ENCODE results near the gene C1orf56. TPM values are rescaled to one million over a fixed set of nuclear protein-coding genes. Genes with fewer than 3 reads are reported as not detected.

Gene C1orf56
- total RNA-seq, 1 experiment from 2014 or later = 4.8 TPM

- peaks cover 21% of the 10 kb centered on the region for H3K4me1 Mint-ChIP-seq (ENCODE audit: low read depth, unreplicated experiment)
- peak overlapping the region; percentile 71 for H3K4me3 ChIP-seq (ENCODE audit: low read depth, low read length)
- CTCF ChIA-PET = no interaction called here
- H3K27me3 ChIP-seq (replicated peaks; ENCODE audit: control insufficient read depth, insufficient read depth, low read length) = no peaks in the 10 kb centered on the region
- peaks cover 44% of the 10 kb centered on the region for H3K4me1 ChIP-seq
- no TSS peak for BruUV-seq (replicated peaks)
- POLR2A ChIA-PET = no interaction called here
- intact Hi-C loops (cut with micrococcal nuclease; ENCODE audit: unreplicated experiment) = loop anchor here (5.0 to 10.0 kb wide), 2 partner anchors 81 to 443 kb away; partner anchors contain the start of gene SETDB1
- no peaks in the 10 kb centered on the region for H3K27me3 Mint-ChIP-seq (ENCODE audit: insufficient read depth, unreplicated experiment)
- no peak for DNase-seq
- H3K27ac Mint-ChIP-seq (ENCODE audit: unreplicated experiment) = peak overlapping the region; percentile 99
- no peaks in the 10 kb centered on the region for H3K36me3 ChIP-seq (ENCODE audit: control insufficient read depth, insufficient read depth, low read length)
- H3K9me3 Mint-ChIP-seq (ENCODE audit: unreplicated experiment) = no peaks in the 10 kb centered on the region
- peaks cover 18% of the 10 kb centered on the region for H3K36me3 Mint-ChIP-seq (ENCODE audit: insufficient read depth, unreplicated experiment)
- TF ChIP-seq, protein P1, sequence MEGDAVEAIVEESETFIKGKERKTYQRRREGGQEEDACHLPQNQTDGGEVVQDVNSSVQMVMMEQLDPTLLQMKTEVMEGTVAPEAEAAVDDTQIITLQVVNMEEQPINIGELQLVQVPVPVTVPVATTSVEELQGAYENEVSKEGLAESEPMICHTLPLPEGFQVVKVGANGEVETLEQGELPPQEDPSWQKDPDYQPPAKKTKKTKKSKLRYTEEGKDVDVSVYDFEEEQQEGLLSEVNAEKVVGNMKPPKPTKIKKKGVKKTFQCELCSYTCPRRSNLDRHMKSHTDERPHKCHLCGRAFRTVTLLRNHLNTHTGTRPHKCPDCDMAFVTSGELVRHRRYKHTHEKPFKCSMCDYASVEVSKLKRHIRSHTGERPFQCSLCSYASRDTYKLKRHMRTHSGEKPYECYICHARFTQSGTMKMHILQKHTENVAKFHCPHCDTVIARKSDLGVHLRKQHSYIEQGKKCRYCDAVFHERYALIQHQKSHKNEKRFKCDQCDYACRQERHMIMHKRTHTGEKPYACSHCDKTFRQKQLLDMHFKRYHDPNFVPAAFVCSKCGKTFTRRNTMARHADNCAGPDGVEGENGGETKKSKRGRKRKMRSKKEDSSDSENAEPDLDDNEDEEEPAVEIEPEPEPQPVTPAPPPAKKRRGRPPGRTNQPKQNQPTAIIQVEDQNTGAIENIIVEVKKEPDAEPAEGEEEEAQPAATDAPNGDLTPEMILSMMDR (IDR thresholded peaks at IDR 0.05; ENCODE audit: insufficient read depth in 1 of 2, low read depth in 1 of 2, low read length in 1 of 2, severe bottlenecking in 1 of 2, unreplicated experiment in 1 of 2) = no peak
- H3K4me3 Mint-ChIP-seq (ENCODE audit: unreplicated experiment) = peak overlapping the region; percentile 92
- no peaks in the 10 kb centered on the region for H3K9me3 ChIP-seq
Observed at GRCh38 chr1:151007853-151008243, 39.7 kb upstream of the C1orf56 start.

DNA sequence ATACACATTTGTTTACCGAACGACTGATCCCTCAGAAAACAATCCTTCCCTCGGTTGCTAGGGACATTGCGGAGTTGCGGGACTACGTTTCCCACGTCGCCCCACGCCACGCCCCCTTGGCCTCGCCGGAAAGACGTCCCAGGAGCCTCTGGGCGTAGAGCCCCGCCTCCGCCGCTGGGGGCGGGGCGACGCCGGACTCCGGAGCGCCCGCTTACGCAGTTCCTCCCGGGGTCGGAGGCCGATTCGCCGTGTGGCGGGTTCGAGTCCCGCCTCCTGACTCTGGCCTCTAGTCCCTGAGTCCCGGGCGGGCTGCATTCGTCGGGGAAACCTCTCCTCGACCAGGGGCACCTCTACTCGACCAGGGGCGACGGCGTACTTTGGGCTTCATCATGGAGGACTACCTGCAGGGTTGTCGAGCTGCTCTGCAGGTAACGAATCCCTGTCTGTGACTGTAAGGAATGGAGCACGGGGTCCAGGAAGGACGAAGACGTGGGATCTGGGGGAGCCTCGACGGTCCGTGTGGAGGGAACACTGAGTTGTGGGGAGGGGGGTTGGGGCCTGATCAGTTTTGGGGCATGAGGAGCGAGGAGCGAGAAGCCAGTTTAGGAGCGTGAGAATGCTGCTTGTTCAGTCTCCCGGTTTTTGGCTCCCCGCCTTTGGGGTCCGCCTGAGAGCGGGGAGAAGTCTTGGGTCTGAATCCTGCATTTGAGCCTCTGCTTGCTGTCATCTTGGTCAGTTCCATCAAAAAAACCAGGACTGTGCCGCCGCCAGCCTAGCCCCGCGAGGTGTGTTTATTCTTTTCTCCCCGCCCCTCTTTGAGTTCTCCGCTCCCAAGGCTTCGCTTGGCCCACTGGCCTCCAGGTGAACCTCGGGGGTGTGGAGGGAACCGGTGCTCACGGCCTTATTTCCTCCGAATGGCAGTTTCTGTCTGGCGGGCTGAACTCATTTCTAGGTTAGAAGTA, 39.0 kb upstream of the C1orf56 start, which contains the start of gene PRUNE1:
PRUNE1 (plus strand) TSS at position 206 of the 962 bp plus-strand sequence; CDS start at position 390, 184 bp downstream.
- Mint-ChIP-seq H3K27ac (ENCODE audit: unreplicated experiment) (peak within 1 kb of the TSS; percentile 99), H3K4me3 (ENCODE audit: unreplicated experiment) (peak within 1 kb of the TSS; percentile 92), H3K27me3 (ENCODE audit: insufficient read depth, unreplicated experiment) (no peaks in the 10 kb centered on the region), H3K36me3 (ENCODE audit: insufficient read depth, unreplicated experiment) (peaks cover 19% of the 10 kb centered on the region), H3K4me1 (ENCODE audit: low read depth, unreplicated experiment) (peaks cover 23% of the 10 kb centered on the region), H3K9me3 (ENCODE audit: unreplicated experiment) (no peaks in the 10 kb centered on the region)
- DNase-seq = peak; percentile 96 to 97
- Histone ChIP-seq H3K4me1 (peaks cover 48% of the 10 kb centered on the region), H3K4me3 (ENCODE audit: low read depth, low read length) (peak within 1 kb of the TSS; percentile 71), H3K9me3 (no peaks in the 10 kb centered on the region), H3K27me3 (replicated peaks; ENCODE audit: control insufficient read depth, insufficient read depth, low read length) (no peaks in the 10 kb centered on the region), H3K36me3 (ENCODE audit: control insufficient read depth, insufficient read depth, low read length) (no peaks in the 10 kb centered on the region)
- ChIA-PET CTCF (no interaction called here), POLR2A (no interaction called here)
- BruUV-seq (replicated peaks) = no TSS peak
- intact Hi-C loops (cut with micrococcal nuclease; ENCODE audit: unreplicated experiment) = loop anchor here (5.0 to 10.0 kb wide), 2 partner anchors 81 to 444 kb away; partner anchors contain the start of gene SETDB1
- TF ChIP-seq, protein P1 (IDR thresholded peaks at IDR 0.05; ENCODE audit: insufficient read depth in 1 of 2, low read depth in 1 of 2, low read length in 1 of 2, severe bottlenecking in 1 of 2, unreplicated experiment in 1 of 2) = no peak

GRCh38 chr1:151009206-151009587, 38.4 kb upstream of the C1orf56 start:
- Histone ChIP-seq H3K4me1 (peaks cover 48% of the 10 kb centered on the region), H3K27me3 (replicated peaks; ENCODE audit: control insufficient read depth, insufficient read depth, low read length) (no peaks in the 10 kb centered on the region), H3K4me3 (ENCODE audit: low read depth, low read length) (peak overlapping the region; percentile 71), H3K9me3 (no peaks in the 10 kb centered on the region), H3K36me3 (ENCODE audit: control insufficient read depth, insufficient read depth, low read length) (no peaks in the 10 kb centered on the region)
- TSS peak; percentile 45 for BruUV-seq (replicated peaks)
- peaks cover 28% of the 10 kb centered on the region for H3K4me1 Mint-ChIP-seq (ENCODE audit: low read depth, unreplicated experiment)
- H3K9me3 Mint-ChIP-seq (ENCODE audit: unreplicated experiment) = no peaks in the 10 kb centered on the region
- peak overlapping the region; percentile 99 for H3K27ac Mint-ChIP-seq (ENCODE audit: unreplicated experiment)
- no peak for DNase-seq
- H3K27me3 Mint-ChIP-seq (ENCODE audit: insufficient read depth, unreplicated experiment) = no peaks in the 10 kb centered on the region
- intact Hi-C loops (cut with micrococcal nuclease; ENCODE audit: unreplicated experiment) = loop anchor here (5.0 to 10.0 kb wide), 2 partner anchors 82 to 444 kb away; partner anchors contain the start of gene SETDB1
- ChIA-PET CTCF (no interaction called here), POLR2A (no interaction called here)
- TF ChIP-seq, protein P1 (IDR thresholded peaks at IDR 0.05; ENCODE audit: insufficient read depth in 1 of 2, low read depth in 1 of 2, low read length in 1 of 2, severe bottlenecking in 1 of 2, unreplicated experiment in 1 of 2) = no peak
- H3K4me3 Mint-ChIP-seq (ENCODE audit: unreplicated experiment) = peak overlapping the region; percentile 92
- H3K36me3 Mint-ChIP-seq (ENCODE audit: insufficient read depth, unreplicated experiment) = peaks cover 19% of the 10 kb centered on the region

All from Caco-2 (cell line).